Smooth muscle cell of bladder (primary cell): ENCODE results near the gene CHRNA4. TPM values are rescaled to one million over a fixed set of nuclear protein-coding genes. Genes with fewer than 3 reads are reported as not detected.

Experiments used
- total RNA-seq: library from RNA; depleted of rRNA; stranded (reverse); fragments of >200 nt; gene quantifications from 2 replicates; pipeline ENCODE4 v1.2.3, GENCODE V29; 2014

The CHRNA4 gene
- not detected in 2 replicates for total RNA-seq

DNA sequence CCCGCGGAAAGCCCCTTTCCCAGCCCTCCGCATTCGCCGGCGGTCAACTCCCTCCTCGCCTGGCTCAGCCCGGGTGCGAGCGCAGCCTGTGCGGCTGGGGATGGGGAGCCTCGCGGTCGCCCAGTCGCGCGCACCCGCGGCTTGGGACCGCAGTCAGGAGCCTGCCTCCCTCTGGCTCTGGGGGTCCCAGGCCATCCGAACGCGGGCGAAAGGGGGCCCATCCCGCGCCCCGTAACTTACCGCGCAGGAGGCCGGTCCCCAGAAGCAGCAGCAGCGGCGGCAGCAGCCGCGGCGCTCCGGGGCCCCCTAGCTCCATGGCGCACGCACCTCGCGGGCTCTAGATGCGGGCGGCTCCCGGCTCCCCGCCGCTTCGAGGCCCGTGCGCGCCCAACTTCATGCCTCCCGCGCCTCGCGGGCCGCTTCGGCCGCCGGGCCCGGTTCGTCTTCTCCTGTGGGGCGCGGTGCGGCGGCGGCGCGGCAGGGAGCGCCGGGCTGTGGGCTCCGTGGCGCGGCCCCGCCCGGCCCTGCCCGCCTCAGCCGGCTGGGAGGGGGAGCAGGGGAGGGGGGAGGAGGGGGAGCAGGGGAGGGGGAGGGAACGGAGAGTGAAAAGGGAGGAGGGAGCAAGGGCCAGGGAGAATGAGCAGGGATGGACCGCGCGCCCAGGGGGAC is at the start of gene CHRNA4:
Gene CHRNA4, minus strand, starts transcription at position 500 of the 669 bp plus-strand sequence. Its CDS starts 184 bp downstream, at position 316.

Other genes with a start within 250 kb of the CHRNA4 start
- gene YTHDF1, start 145.2 kb downstream of the CHRNA4 start, total RNA-seq: 12.8 and 17.7 TPM in 2 replicates
- 0.65 TPM in 1 of 2 replicates, not detected in the other for gene BIRC7, start 125.4 kb downstream of the CHRNA4 start, total RNA-seq
- gene NKAIN4, start 106.9 kb downstream of the CHRNA4 start, total RNA-seq: 0.18 TPM in 1 of 2 replicates, not detected in the other
- gene ARFGAP1, start 88.5 kb downstream of the CHRNA4 start, total RNA-seq: 68.0 and 93.2 TPM in 2 replicates
- not detected in 2 replicates for gene COL20A1, start 68.2 kb downstream of the CHRNA4 start, total RNA-seq
- gene KCNQ2, start 111.3 kb upstream of the CHRNA4 start, total RNA-seq: not detected in 2 replicates
- gene EEF1A2, start 137.7 kb upstream of the CHRNA4 start, total RNA-seq: 1.3 and 3.0 TPM in 2 replicates
- 17.5 and 24.5 TPM in 2 replicates for gene PPDPF, start 159.4 kb upstream of the CHRNA4 start, total RNA-seq
- under 0.01 and 0.09 TPM in 2 replicates for gene PTK6, start 176.0 kb upstream of the CHRNA4 start, total RNA-seq
- gene SRMS, start 186.4 kb upstream of the CHRNA4 start, total RNA-seq: not detected in 2 replicates
- 0.46 and 0.57 TPM in 2 replicates for gene FNDC11, start 192.8 kb upstream of the CHRNA4 start, total RNA-seq
- 27.0 and 29.2 TPM in 2 replicates for gene HELZ2, start 212.9 kb upstream of the CHRNA4 start, total RNA-seq